ENCODE data around the gene TNS4. TPM values are rescaled to one million over a fixed set of nuclear protein-coding genes. Genes with fewer than 3 reads are reported as not detected.

Gene TNS4
- total RNA-seq, 1 donor from 2014 or later: 0.23 TPM

GRCh38 chr17:40517981-40518380 is 16.6 kb upstream of the TNS4 start:
- DNase-seq (ENCODE audit: low spot score): no peak

- no peak for DNase-seq (ENCODE audit: low spot score)
Observed at GRCh38 chr17:40517286-40517662, 15.9 kb upstream of the TNS4 start.

DNA sequence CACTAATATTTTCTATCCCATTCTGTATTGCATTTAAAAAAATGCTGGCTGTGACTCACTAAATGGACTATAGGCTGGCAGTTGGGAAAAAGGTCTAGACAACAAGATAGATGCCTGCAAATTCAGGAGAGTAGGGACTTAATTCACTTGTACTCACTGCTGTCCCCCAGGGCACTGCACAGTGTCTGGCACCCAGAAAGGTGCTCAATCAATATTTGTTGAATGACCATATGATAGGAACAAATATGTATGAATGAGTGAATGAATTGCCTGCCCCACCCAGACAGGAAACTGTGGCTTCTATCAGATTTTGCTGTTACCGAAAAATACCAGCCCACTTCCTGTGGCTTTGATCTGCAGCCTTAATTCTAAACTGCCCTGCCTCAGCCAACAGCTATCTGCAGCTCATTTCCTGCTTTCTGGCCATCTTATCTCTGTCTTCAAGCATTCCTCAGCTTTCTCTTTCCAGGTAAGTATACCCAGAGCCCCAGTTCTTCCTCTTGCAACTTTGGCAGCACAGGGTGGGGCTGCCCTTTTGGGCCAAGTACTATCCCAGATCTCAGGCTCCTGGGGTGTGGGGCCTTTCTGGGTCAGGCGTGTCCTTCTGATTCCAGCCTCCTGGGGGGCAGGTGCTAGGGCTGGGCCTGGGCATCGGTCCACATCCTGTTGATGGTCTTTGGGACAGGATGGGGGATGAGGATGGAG is 15.3 kb upstream of the TNS4 start:
- DNase-seq (ENCODE audit: low spot score): no peak

GRCh38 chr17:40515491-40516041 is 14.1 kb upstream of the TNS4 start:
- no peak for DNase-seq (ENCODE audit: low spot score)

DNA sequence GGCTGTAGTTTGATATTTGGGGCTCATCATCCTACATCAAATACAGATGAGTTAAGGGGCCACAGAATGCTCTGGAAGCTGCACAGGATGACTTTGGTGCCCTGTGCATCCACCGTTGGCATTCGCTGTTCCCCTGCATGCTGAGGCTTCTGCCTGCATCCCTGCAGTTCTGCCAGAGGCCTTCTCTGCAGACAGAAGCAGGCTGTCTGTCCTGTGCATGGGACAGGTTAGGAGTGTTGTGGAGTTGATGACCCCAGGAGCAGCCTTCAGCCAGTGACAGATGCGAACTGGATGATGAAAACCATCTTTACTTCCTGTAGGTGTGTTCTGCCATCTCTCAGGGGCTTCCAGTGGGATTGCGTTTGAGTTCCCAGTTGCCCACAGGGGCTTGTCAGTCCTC is 13.6 kb upstream of the TNS4 start:
- DNase-seq (ENCODE audit: low spot score): no peak

DNA sequence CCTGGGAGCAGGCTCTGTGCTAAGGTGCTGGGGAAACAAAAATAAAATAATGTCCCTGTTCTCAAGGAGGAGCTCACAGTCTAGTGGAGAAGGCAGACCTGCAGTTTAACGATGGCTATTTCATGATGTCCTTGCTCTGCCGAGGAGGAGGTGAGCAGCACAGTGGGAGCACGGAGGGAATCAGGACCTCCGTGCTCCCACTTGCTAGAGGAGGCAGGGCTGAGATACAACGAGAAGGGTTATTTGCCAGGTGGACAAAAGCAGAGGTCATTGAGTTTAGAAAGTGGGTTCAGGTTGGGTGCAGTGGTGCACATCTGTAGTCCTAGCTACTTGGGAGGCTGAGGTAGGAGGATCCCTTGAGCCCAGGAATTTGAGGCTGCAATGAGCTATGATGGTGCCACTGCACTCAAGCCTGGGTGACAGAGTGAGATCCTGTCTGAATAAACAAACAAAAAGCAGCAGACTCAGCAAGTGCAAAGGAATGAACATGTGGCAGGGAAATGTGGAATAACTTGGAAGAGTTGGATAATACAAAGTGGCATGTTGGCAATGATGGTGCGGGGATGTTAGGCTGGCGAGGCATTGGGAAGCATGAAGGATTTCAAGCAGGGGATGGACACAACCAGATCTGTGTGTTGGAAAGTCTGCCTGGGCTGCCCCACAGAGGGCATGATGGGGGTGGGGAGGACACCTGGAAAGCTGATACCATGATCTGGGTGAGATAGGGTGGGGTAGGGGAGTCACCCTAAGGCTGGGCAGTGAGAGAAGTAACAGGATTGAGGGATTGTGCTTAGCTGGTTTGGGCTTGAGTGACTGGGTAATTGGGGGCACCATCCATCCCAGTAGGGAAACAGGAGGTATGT is 12.8 kb upstream of the TNS4 start:
- DNase-seq (ENCODE audit: low spot score): no peak

GRCh38 chr17:40511667-40512220 is 10.3 kb upstream of the TNS4 start:
- DNase-seq (ENCODE audit: low spot score): no peak

DNA sequence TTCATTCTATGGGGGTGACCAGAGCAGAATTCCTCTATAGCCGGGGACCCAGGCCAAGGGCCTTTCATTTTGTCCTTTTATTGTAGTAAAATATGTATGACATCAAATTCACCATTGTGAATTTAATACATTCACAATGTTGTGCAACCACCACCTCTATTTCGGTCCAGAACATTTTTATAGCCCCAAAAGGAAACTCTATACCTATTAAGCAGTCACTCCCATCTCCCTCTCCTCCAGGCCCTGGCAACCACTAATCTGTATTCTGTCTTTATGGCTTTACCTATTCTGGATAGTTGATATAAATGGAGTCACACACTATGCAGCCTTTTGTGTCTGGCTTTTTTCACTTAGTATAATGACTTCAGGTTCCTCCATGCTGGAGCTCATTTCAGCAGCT is 9.7 kb upstream of the TNS4 start:
- no peak for DNase-seq (ENCODE audit: low spot score)

DNA sequence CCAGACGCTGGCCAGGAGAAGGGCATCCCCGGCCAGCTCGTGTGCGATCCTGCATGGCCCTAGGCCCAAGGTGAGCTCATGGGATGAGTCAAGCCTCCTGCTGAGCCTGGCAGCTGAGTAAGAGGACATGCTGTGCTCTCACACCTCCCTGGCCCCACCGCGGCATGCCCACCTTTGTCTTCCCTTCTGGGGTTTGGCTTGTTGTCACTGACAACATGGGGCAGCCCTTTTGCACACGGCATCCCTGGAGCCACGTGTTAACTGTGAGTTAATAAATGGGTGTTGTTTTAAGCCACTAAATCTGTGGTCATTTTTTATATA is 8.9 kb upstream of the TNS4 start:
- DNase-seq (ENCODE audit: low spot score): no peak

- no peak for DNase-seq (ENCODE audit: low spot score)
Observed at GRCh38 chr17:40509626-40510327, 8.4 kb upstream of the TNS4 start.

- DNase-seq (ENCODE audit: low spot score): no peak
Observed at GRCh38 chr17:40506786-40507185, 5.4 kb upstream of the TNS4 start.

GRCh38 chr17:40503154-40503553 is 1.7 kb upstream of the TNS4 start:
- no peak for DNase-seq (ENCODE audit: low spot score)

DNA sequence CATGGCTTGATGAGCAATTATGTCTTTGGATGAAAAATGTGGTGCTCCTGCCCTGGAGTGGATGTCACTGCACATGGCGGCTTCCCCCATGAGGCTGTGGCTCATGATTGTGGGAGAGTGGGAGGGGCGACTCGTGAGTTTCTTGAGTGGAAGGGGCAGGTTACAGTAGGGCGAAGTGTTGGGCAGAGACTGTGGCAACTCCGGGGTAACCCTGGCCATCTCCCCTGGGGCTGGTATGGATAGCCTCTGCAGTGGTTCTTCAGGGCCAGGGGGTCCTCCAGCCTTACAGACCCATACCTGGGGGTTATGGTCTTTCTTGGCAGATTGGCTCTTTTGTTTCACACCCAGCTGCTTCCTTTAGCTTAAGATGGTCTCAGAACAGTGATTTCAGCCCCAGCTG is 1.3 kb upstream of the TNS4 start:
- no peak for DNase-seq (ENCODE audit: low spot score)

DNA sequence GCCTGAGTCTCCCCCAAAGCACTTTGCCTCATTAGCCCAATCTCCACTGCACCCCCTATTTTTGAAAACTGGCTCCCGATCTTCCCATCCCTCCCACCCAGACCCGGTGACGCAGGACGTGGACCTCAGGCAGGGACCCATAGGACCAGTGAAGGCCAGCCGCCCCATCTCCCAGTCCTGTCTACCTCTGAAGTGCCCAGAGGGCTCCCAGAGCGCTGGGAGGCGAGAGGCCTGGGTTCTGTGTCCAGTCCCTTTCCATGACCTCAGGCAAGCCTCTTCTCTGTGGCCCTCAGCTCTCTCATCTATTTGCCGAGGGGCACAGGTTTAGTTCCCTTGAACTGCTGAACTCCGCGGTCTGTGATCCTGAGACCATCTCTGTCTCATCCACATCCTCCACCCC is 714 bp downstream of the TNS4 start:
- DNase-seq (ENCODE audit: low spot score): no peak

DNA sequence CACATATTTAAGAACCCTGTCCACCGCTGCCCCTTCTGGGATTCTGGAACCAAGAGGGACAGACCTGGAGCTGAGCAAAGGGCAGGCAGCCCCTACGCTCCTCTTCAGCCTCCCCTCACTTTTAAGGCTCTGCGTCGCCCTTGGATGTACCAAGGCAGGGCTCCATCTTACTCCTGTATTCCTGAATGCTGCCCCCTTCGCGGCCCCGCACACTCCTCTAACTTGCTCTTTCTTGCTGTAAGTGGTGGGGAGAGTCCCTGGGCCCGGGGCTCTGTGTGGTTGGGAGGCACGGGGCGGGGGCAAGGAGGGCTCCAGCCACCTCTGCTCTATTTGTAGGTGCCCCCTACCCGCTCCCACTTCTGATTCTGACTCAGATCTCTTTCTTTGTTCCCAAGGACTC is 1.2 kb downstream of the TNS4 start:
- DNase-seq (ENCODE audit: low spot score): no peak

GRCh38 chr17:40499551-40500189 is 1.8 kb downstream of the TNS4 start:
- DNase-seq (ENCODE audit: low spot score): peak; percentile 90

DNA sequence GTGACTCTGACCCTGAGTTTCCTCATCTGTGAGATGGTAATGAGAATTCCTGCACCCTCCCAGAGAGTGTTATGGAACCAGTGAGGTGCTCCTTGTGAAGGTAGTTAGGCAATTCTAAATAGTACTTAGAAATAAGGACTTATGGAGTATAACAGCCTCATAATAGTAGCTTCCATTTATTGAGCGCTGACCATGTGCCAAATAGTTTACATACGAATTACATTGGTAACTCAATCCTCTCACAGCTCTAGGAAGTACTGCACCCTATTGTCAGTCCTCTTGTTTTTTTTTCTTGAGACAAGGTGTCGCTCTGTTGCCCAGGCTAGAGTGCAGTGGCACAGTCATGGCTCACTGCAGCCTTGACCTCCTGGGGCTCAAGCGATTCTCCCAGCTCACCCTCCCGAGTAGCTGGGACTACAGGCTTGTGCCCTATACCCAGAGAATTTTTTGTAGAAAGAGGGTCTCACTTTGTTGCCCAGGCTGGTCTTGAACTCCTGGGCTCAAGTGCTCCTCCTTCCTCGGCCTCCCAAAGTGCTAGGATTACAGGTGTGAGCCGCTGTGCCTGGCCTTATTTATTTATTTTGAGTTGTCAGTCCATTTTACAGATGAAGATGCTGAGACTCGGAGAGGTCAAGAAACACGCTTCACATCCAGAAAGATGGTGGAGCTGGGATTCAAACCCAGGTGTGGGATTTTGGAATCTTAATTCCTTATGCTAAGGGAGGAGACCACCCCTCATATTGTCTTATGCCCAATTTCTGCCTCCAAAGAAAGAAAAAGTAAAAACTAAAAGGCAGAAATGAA is 2.9 kb downstream of the TNS4 start:
- DNase-seq (ENCODE audit: low spot score): no peak

DNA sequence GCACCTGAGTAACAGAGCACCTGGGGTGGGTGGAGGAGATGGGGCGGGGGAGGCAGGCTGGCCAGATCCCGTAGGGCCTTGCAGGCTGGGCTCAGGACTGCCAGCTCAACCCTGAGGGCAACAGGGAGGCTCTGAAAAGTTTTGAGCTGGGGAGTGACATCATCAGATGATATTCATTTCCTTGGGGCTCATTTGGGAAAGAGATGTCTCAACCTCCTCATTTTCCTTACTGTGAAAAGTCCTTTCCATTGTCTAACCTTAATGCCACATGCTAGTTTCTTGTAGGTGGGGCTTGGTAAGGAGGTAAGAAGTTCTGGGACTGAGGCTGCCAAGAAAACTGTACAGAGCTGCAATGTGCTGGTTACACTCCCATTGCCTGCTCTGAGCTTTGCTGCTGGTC is 3.7 kb downstream of the TNS4 start:
- DNase-seq (ENCODE audit: low spot score): no peak

DNA sequence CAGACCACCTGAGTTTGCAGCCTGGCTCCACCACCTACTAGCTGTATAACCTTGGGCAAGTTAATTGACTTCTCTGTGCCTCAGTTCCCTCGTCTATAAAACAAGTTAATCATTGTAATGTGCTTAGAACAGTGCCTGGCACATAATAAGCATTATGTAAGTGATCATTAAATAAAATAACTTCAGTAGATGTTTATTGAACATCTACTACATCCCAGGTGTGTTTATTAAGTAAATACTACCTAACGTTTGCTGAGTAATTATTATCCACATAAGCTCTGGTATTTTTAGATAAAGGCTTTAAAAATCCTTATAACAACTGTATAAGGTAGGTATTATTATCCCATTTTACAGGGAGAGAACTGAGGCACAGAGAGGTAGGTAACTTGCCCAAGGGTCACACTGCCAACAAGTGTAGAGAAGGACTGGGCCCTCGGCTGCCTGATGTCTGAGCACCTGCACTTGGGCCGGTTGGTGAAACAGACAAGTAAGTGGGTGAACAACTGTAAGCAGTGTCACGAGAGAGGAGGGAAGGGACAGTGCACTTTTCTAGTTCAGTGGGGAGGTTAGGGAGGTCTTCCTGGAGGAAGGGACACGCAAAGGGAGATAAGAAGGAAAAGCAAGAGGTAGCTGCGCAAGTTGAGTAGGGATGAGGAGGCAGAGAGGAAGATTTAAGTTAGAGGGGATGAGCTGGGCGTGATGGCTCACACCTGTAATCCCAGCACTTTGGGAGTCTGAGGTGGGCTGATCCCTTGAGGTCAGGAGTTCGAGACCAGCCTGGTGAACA is 4.6 kb downstream of the TNS4 start:
- no peak for DNase-seq (ENCODE audit: low spot score)

- no peak for DNase-seq (ENCODE audit: low spot score)
Observed at GRCh38 chr17:40496170-40496569, 5.3 kb downstream of the TNS4 start.
